ENCODE measurements around the gene UBE2Q1.

Gene UBE2Q1

DNA sequence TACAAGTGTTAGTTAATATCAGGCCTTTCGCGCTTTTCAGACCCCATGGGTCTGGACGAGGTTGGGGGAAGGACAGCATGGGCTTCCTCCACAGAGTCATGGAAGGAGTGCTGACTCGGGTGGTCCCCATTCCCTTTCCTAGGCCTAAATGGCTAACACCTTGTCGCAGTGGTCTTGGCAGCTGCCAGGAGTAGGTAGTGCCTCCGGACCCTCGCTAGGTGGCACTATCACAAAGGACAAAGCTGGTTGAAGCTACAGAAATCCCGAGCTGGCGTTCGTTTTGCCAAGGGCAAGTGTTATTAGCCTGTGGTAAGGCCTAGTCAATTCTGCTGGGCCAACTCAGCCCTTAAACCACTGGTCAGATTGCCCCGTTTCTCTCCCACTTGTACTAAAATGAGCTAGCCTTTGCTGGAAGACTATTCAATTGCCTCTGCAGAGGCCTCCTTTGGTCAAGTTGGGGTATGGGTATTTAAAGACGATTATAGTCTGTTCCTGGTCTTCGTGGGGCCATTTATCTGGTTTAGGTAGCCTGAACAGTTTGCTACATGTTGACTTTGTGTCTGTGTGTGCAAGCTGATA is 1.1 kb upstream of the UBE2Q1 start:
- peak overlapping the region; percentile 60 for H3K4me3 ChIP-seq (replicated peaks; ENCODE audit: low read depth, low read length)
- peak; percentile 88 for DNase-seq (ENCODE audit: extremely low read depth, low read depth)
- TF ChIP-seq, protein P1, sequence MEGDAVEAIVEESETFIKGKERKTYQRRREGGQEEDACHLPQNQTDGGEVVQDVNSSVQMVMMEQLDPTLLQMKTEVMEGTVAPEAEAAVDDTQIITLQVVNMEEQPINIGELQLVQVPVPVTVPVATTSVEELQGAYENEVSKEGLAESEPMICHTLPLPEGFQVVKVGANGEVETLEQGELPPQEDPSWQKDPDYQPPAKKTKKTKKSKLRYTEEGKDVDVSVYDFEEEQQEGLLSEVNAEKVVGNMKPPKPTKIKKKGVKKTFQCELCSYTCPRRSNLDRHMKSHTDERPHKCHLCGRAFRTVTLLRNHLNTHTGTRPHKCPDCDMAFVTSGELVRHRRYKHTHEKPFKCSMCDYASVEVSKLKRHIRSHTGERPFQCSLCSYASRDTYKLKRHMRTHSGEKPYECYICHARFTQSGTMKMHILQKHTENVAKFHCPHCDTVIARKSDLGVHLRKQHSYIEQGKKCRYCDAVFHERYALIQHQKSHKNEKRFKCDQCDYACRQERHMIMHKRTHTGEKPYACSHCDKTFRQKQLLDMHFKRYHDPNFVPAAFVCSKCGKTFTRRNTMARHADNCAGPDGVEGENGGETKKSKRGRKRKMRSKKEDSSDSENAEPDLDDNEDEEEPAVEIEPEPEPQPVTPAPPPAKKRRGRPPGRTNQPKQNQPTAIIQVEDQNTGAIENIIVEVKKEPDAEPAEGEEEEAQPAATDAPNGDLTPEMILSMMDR (IDR thresholded peaks at IDR 0.05; ENCODE audit: low read depth, low read length, missing control alignments) = peak; percentile 90

DNA sequence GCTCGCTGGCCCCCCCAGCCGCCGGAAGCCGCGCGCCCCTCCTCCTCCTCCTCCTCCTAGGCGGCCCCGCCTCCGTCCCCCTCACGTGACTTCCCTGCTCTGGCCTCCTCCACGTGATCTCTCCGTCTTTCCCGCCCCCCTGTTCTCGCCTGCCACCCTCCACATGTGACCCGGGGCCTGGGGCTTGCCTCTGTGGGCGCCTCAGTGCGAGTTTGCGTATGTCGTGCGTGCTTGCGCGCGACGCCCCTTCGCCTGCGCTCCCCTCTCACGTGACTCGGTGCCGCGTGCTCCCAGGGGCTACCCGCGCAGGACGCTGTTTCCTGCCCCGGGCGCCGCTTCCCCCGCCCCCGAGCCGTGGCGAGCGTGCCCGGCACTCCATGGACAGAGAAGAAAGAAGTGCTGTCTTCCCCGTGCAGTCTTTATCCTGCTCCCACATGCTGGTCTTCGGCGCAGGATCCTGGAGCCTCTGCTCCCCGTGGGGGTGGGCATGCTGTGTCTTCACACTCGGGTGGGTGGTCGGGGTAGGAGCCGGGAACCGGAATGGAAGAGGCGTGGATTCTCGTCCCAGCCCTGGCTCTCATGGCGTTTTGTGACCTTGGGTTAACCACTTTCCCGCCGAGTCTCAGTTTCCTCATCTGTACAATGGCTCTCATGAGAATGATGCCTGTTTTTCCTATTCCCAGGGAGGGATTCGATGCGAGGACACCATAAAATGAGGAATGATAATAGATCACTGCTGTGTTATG is 431 bp upstream of the UBE2Q1 start:
- TF ChIP-seq, protein P1 (IDR thresholded peaks at IDR 0.05; ENCODE audit: low read depth, low read length, missing control alignments) = no peak
- DNase-seq (ENCODE audit: extremely low read depth, low read depth) = peak; percentile 95
- peak overlapping the region; percentile 60 for H3K4me3 ChIP-seq (replicated peaks; ENCODE audit: low read depth, low read length)

DNA sequence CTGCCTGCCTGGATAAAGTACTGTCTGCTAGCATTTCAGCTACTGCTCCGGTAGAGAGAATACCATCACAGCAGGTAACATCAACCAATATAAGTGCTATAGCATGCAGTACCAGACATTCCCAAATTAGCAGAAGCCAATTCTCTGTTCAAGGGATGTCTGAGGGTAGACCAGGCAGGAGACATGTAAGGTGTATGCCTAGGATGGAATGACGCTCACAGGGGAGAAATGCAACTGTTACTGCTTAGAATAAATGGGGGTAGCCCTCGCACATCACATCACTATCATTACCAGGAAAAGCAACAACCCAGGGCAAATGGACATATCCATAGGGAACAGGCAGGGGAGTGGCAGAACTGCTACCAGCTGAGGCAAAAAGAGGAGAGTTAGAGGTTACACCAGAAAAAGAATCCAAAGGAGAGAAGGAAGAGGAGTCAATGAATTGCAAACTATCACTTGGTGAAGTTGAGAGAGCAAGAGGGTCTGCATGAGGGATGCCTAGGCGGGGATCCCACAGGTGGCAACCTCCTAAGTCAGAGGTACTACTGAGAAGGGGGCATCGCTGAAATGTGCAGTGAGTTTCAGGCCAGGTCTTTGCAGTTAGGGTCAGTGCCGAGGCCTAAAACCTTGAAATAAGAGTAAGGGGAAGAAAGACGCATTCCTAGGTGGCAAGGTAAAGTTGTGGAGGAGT is 1.1 kb downstream of the UBE2Q1 start:
- TF ChIP-seq, protein P1 (IDR thresholded peaks at IDR 0.05; ENCODE audit: low read depth, low read length, missing control alignments) = no peak
- no peak for DNase-seq (ENCODE audit: extremely low read depth, low read depth)
- H3K4me3 ChIP-seq (replicated peaks; ENCODE audit: low read depth, low read length) = peak overlapping the region; percentile 94

DNA sequence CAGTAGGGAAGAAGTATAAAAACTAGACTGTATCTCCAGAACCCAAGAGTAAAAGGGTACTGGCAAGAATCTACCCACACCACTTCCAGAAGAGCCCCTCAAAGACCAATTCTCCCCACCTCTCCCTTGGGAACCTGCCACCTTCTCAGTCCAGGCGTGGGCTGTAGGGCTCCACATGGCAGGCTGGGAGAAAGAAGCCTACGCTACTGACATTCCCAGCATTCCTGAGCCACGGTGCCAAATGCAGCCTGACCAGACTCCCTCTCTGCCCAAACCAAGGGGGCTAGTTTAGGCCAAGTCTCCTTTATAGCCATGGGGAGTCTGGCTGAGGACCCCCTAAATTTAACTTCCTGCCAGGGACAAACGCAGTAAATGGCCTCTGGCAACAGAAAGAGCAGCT is 2.0 kb downstream of the UBE2Q1 start:
- no peak for DNase-seq (ENCODE audit: extremely low read depth, low read depth)
- peak overlapping the region; percentile 94 for H3K4me3 ChIP-seq (replicated peaks; ENCODE audit: low read depth, low read length)
- TF ChIP-seq, protein P1 (IDR thresholded peaks at IDR 0.05; ENCODE audit: low read depth, low read length, missing control alignments) = no peak

DNA sequence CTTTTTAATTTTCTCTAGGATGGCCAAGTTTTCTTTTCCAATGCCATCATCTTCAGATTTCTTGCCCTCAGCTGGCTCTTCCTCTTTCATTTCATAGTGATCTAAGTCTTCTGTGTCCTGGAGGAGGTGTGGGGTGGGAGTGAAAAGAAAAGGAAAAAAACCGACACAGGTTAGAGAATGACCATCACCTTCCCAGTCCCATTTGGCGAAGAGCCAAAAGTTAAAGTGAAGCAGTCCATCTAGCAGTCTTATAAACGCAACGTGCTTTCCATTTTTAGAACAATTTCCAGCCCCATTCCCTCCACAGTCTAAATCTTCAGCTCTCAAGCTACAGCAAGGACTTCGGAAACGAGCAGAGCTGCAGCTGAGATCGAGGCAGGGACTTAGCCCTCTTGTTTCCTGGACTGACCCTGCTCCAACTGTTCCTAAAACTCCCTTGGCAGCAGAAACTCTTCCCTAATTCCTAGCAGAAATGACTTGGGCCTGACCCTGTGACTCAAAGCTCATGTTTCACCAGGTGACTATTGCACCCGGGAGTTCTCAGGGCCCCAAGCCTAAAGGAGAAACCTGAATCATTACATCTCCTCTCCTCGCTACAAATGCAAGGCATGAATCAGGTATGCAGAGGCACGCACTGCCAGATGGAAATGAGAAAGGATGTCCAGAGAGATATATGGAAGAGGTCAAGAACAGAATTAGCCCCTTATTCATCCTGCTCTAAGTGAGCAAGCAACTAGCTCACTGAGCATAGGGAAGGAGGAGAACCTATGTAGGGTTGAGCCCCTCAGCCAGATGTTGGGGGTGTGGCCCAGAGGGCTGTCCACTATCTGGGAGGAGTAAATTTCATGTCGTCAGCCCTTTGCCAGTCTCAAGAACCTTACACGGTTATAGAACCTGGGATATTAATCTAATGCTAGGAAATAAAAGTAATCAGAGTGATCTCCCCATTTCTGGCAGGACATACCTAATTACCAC is 5.1 kb downstream of the UBE2Q1 start:
- TF ChIP-seq, protein P1 (IDR thresholded peaks at IDR 0.05; ENCODE audit: low read depth, low read length, missing control alignments) = no peak
- no peak overlapping the region for H3K4me3 ChIP-seq (replicated peaks; ENCODE audit: low read depth, low read length)
- DNase-seq (ENCODE audit: extremely low read depth, low read depth) = no peak

DNA sequence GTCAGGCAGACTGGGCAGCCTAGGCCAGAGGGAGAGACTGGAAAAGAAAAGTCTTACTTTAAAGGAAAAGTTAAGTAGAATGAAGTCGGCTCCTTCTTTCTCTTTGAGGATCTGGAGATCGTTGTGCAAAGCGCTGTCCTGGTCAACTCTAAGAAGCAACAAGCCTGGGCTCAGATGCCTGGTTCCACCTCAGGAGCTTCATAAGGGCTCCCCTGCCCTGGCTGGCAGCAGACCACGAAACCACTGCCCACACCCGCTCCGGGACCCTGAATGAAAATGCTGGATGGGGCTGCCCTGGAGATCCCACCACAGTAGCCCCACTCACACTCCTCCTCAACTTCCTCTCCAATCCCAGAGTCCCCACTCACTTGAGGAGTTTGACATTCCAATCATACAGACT is 6.4 kb downstream of the UBE2Q1 start:
- no peak overlapping the region for H3K4me3 ChIP-seq (replicated peaks; ENCODE audit: low read depth, low read length)
- DNase-seq (ENCODE audit: extremely low read depth, low read depth) = no peak
- TF ChIP-seq, protein P1 (IDR thresholded peaks at IDR 0.05; ENCODE audit: low read depth, low read length, missing control alignments) = no peak
